GM18499 (cell line): ENCODE data around the gene TTLL11.
A peak's percentile ranks its signal among the peaks of the same experiment; 100 is the strongest.

Experiments used
- ATAC-seq: cut with Tn5 transposase; IDR thresholded peaks from one replicate; pipeline ENCODE4 v1.9.1; 2021; ENCODE audit warnings: moderate number of reproducible peaks; ENCODE audit not compliant: insufficient read depth, unreplicated experiment

The TTLL11 gene, protein sequence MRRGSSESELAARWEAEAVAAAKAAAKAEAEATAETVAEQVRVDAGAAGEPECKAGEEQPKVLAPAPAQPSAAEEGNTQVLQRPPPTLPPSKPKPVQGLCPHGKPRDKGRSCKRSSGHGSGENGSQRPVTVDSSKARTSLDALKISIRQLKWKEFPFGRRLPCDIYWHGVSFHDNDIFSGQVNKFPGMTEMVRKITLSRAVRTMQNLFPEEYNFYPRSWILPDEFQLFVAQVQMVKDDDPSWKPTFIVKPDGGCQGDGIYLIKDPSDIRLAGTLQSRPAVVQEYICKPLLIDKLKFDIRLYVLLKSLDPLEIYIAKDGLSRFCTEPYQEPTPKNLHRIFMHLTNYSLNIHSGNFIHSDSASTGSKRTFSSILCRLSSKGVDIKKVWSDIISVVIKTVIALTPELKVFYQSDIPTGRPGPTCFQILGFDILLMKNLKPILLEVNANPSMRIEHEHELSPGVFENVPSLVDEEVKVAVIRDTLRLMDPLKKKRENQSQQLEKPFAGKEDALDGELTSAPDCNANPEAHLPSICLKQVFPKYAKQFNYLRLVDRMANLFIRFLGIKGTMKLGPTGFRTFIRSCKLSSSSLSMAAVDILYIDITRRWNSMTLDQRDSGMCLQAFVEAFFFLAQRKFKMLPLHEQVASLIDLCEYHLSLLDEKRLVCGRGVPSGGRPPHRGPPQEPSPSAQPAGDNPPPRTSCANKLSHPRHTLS

DNA sequence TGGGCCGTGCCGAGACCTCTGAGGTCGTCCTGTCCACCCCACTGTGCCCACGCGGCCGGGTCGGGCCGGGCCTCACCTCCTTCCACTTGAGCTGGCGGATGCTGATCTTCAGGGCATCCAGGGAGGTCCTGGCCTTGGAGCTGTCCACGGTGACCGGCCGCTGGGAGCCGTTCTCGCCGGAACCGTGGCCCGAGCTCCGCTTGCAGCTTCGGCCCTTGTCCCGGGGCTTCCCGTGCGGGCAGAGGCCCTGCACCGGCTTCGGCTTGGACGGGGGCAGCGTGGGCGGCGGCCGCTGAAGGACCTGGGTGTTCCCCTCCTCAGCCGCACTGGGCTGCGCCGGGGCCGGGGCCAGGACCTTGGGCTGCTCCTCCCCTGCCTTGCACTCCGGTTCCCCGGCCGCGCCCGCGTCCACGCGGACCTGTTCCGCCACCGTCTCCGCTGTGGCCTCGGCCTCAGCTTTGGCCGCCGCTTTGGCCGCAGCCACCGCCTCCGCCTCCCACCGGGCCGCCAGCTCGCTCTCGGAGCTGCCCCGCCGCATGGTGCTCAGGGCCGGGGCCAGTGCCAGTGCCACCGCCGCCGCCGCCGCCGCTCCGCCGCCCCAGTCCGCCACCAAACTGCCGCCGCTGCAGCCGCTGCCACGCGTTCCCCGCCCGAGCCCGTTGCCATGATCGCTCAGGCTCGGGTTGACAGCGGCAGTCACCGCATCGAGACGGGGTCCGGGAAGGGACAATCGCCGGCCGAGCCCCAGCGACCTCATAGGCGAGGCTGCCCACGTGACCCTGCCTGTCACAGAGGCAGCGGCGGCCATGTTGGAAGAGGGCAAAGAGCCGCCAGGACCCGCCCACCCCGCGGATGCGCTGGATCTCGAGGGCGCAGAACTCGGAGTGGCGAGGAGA lies at the start of gene TTLL11:
Gene TTLL11 (minus strand): TSS at position 698 of the 896 bp plus-strand sequence. CDS start 160 bp downstream, at position 538.
- peak; percentile 71 for ATAC-seq

DNA sequence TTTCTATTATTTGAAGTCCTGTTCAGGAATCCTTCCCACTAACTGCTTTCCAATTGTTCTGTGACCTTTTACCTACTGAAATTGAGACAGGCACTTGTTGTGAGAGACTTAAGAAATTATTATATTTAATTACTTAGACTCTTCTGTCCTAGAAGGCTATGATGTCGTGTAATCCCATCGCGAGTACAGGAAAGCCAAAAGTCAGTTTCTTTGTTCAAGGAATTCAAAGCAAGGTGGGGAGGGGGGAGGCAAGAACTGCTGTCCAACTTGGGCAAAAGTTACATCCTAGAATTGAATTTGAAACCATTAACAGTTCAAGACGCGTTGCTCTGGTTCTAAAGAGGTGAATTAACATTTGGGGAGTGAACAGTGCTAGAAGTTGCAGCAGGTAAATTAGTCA lies 48.6 kb upstream of the TTLL11 start:
- ATAC-seq = no peak

DNA sequence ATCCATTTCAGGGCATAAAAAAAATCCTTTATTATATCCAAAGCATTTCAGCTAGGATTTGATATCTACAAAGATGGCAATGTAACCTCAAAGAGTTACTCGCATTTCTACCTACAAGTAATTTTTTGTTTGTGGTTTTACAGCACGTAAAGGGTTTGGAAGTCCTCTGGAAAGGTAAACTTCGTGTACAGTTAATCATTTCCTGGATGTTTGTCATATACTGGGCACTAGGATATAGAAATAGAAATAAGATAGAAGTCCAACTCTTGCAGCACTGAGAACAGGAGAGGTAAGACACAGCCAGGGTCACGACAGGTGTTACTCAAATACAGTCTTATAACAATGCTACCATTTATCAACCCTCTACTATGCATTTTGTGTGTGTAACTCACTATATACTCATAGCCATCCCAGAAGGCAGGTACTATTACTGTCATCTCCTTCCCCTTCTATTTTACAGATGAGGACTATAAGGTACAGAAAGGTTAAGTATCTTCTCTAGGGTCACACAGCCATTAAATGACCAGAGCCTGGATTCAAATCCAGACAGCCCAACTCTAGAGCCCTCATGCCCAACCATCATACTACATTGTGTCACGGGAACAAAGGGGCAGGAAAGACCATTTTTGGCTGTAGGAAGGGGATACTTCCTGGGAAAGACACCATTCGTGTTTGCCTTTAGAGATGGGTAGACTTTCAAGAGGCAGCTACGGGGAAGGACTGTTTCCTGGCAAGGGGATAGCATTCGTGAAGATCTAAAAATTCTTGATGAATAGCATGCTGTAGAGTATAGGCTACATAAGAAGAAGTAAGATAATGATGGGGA lies 47.5 kb upstream of the TTLL11 start:
- ATAC-seq = no peak

DNA sequence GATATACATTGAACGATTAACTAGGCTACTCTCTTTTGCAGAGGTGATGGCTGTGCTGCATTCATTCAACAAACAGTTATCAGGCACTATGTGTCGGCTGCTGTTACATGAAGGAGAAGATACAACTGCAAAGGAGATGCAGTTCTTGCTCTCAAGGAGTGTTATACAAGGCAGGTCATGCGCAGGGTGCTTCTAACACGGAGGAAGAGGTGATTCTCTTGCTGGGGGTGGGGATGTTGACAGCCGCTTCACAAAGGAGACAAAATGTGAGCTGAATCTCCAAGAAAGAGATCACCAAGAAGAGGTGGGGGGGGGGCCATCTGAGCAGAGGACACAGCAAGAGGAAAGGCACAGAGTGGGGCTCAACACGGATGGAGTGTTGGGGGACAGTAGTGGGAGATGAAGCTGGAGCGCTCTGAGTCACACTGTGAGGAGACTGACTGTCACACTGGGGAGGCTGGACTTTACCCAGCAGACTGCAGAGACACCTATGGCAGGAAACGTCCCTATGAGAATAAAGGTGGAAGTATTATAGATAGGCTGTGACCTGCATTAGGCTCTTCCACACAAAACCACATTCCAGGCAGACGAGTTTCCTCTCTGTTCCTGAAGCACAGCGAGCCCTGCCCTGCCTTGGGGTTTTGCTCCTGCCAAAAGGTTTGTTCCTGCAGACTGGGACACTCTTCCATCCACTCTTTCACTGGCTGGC lies 45.6 kb upstream of the TTLL11 start:
- no peak for ATAC-seq

DNA sequence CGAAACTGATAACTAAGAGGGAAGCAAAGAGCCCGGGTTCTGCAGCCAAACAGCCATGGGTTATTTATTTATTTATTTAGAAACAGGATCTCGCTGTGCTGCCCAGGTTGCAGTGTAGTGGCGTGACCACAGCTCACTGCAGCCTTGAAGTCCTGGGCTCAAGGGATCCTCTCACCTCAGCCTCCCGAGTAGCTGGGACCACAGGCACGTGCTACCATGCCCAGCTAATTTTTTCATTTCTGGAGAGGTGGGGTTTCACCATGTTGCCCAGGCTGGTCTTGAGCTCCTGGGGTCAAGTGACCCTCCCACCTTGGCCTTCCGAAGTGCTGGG lies 42.4 kb upstream of the TTLL11 start:
- ATAC-seq = no peak

DNA sequence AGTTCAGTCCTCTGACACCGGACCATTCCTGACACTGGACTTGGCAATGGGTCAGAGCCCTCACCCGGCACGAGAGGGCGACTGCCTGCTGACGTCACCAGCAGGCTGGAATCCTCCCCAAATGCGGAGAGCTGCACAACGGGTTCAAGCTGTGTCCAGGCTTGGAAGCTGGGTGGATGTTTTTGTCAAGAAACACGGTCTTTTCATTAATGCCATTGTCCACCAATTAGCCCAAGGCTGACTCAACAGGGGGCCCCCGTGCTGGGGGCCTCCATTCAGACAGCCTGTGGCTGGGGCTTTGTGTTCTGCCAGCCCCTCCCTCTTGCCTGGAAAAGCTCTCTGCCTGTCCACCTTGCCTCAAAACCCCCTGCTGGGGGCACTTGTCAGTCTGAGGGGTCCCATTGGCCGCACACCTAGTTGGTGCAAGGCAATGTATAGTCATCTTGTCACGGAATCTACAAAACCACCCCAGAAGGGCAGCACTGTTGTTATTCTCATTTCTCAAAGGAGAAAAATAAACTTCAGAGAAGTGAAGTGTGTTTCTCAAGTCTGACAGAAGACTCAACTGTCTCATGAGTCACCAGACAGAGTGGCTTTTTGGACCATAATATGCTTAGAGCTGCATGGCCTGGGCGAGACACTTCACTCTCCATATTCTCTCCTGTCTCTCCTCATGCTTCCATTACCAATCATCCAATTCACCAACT lies 41.9 kb upstream of the TTLL11 start:
- no peak for ATAC-seq

DNA sequence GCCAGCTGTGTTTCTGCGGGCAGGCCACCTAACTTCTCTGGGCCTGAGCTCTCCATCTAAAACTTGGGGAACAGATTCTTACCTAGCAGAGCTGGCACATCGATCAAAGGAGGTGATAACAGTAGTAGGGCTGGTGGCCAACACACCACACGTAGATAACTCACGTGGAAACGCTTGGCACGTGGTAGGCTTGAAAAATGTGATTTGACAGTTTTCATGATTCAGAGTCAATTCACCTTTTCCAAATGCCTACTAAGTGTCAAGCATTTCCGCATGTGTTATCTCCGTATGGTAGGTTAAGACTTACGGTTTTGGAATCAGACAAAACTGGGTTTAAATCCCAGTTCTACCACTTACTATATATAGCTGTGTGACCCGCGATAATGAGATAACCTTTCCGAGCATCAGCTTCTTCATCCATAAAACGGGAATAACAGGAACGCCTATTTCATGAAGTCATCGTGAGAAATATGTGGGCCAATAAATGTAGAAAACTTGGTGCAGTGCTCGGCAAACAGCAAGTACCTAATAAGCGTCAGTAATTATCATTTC lies 41.0 kb upstream of the TTLL11 start:
- ATAC-seq = no peak

DNA sequence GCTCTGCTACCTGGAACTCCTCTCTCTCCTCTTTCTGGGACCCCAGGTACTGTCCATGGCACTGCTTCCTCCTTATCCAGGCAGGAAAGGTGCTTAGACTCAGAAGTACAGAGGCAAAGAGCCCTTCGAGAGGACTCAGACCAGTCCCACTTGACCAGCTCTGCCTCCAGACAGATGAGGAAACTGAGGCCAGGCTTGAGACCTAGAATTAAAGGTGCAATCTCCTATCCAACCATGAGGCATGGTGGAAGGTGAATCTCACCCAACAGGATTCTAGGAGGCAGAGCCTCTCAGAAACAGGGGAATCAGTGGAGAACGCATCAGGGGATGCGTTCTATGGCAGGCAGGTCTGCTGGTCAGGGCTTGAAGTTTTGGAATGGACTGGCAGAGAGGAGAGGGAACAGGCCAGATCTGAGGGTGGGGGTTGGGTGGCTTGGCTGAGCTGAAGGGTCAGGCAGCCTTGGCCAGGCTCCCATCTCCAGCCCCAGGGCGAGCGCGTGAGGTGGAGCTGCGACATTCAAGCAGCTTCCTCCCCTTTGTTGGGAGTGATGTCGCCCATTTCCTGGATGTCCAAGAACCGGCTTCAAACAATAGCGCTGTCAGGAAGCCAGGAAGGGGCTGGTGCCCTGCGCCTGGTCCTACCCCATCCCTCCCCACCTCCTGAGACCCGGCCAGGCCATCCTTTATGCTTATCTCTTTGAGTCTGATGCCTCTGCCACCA lies 40.3 kb upstream of the TTLL11 start:
- ATAC-seq = no peak

DNA sequence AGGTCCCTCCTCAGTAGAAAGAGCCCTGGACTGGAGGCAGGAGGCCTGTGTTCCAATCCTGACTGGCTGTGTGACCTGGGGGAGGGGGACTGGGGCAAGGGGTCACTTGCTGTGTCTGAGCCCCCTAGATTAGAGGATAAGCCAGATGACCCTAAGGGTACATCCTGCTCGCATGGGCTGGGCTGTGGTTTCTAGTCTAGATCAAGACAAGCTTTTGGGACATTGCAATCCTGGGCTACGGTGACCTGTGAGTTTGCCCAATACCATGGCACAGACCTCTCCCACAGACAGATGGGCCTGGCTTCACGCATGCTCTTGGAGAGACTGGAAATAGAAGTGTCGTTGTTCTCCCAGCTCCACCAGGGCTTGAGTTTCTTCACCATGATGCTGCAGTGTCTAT lies 39.4 kb upstream of the TTLL11 start:
- no peak for ATAC-seq

DNA sequence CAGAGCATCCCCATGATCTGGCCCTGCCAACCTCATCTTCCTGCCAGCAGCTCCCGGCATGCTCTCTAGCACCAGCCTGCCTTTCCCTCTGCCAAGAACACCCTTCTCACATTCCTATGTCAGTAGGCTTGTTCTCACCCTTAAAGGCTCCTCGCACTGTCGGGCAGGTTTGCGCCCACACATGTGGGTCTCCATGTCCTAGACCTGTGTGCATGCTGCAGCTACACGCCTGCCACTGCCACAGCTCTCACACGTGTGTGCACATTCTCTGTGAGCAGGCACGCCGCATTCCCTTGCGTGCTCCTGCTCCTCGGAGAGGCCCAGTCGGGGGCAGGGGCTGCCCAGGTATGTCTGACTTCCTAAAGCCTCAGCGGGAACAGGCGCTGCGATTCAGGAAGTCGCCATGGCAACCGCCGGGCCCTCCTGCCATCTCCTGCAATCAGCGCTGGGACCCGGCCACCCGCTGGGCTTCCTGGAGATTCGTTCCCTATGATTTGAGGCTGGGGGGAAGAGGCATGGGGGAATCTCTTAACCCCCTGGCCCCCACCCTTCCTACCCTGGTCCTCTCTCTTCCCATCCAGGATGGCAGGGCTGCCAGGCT lies 38.4 kb upstream of the TTLL11 start:
- no peak for ATAC-seq

DNA sequence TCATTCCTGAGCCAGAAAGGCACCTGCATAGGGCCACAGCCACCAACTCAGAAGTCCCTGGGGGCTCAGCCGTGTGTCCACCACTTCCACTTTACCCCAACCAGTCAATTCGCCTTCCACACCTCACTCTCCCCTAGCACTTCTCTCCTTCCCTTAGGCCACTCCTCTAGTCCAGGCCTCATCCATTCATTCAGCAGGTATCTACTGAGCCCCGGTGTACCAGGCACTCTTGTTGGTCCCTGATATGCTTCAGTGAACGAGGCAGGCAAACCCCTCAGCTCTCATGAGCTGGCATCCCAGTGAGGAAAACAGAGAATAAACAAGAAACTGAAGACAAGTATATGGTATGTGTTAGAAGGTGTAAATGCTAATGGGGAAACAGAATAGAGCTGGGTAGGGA lies 37.7 kb upstream of the TTLL11 start:
- ATAC-seq = no peak

DNA sequence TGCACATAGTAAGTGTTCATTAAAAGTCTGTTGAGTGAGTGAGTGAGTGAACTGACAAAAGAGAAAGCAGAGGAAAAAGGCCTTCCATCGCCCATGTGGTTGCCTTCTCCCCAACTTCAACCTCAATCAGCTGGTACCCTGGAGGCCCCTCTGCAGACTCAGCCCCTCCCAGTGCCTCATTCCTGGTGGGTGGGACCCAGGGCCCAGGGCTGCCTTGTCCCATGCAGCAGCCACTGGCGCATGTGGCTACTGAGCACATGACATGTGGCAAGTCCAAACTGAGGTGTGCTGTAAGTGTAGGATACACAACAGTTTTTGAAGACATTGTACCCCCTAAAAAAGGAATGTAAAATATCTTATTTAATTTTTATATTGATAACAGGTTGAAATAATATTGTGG lies 36.9 kb upstream of the TTLL11 start:
- ATAC-seq = no peak

DNA sequence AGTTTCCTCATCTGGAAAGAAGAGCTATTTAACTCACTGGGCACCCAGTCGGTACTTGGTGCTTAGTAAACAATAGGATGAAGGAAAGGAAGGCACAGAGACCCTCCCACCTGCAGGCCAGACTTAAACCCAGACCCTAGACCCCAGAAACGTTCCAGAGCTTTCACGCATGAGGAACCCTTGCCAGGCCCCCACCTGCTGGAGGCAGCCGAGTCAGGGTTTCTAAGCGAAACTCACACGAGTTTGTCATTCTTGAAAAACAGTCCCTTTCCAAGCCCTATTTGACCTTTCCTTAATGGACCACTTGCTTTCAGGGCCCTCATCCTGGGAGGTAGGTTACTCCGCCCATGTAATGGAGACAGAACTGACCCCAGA lies 35.8 kb upstream of the TTLL11 start:
- no peak for ATAC-seq

DNA sequence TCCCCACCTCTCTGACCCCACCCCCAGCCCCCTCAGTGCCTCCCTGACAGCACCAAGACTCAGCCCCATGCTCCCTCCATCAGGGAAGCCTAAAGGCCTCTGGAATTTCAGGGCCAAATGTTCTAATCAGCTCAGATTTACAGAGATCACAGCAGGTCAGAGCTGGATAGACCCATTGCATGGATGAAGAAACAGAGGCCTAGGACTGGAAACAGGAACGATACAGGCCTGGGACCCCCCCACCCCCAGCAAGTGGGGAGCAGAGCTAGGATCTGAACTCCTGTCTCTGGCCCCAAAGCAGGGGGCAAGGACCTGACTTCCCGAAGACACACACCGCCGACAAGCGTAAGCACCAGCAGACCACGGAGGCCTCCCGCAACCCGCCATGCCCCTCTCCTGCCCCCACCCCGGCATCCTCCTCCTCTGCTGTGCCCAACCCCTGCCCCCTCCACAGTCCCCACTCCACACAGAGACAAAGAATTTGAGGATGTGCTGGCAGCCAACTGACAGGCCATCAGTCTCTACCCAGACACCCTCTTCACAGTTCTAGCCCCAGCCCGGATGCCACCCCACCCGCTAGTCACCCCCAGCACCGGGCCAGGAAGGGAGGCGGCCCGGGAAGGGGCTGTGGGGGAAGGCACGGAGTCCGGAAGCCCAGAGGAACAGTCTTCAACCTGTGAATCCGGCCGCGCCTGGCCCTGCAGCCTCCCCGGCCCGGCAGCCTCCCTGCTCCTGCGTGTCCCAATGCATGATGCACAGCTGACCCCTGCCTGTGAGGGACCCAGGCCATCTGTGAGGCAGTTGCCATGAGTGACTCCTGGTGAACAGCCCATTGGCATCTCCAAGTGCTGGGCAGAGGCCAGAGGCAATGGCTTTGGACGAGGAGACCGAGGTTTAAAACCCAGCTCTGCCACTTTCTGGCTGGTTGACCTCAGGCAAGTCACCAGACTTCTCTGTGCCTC lies 35.2 kb upstream of the TTLL11 start:
- ATAC-seq = no peak

DNA sequence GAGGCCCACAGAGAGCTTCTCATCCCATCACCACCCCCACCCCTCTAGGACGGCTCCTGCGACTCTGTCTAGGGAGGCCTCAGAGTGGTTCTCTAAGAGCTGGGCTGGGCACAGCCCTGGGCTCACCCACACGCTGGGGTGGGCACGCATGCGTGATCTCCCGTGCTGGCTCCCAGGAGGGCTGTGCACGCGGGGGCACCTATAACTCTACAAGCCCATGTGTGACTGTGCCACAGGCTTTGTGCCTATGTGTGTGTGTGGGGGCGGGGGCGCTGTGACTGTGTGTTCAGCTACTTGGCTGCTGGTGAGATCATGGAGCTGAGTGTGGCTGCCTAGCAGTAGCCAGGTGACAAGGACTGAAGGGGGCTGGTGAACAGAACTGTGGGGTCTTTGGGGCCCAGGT lies 34.3 kb upstream of the TTLL11 start:
- no peak for ATAC-seq
